Neutrophil (primary cell): ENCODE measurements around the gene RTN4RL1.

Experiments
- H3K27ac ChIP-seq: fragments of 200-600 bp; sonication (generic); 2 replicates; pipeline ENCODE4 v1.5.1; 2016; ENCODE audit warnings: mild to moderate bottlenecking, moderate library complexity
- H3K27me3 ChIP-seq: fragments of 200-600 bp; sonication (generic); 2 replicates; pipeline ENCODE4 v1.6.0; 2016; ENCODE audit warnings: mild to moderate bottlenecking
- H3K36me3 ChIP-seq: fragments of 200-600 bp; sonication (generic); 2 replicates; pipeline ENCODE4 v1.5.1; 2017
- H3K4me1 ChIP-seq, 2 experiments: fragments of 200-600 bp in 1 of 2; sonication (generic) in 1 of 2; 1 replicate in 1 of 2; 2 replicates in 1 of 2; pipeline versions ENCODE4 v1.5.1 to v1.6.1; 2013 to 2016; ENCODE audit warnings: low read depth in 1 of 2, low read length in 1 of 2, mild to moderate bottlenecking in 1 of 2, moderate library complexity in 1 of 2; ENCODE audit not compliant: control insufficient read depth in 1 of 2, insufficient read depth in 1 of 2
- H3K4me3 ChIP-seq, 2 experiments: fragments of 200-600 bp in 1 of 2; sonication (generic) in 1 of 2; 1 replicate in 1 of 2; 2 replicates in 1 of 2; pipeline ENCODE4 v1.5.1; 2013 to 2016; ENCODE audit warnings: low read depth in 1 of 2, low read length in 1 of 2, mild to moderate bottlenecking in 1 of 2, moderate library complexity in 1 of 2
- H3K9me3 ChIP-seq: fragments of 200-600 bp; sonication (generic); 2 replicates; pipeline ENCODE4 v1.5.1; 2016
- TF ChIP-seq, protein P1 (sequence below): fragments of 200-600 bp; sonication (generic); IDR thresholded peaks from 2 replicates; pipeline ENCODE4 v1.5.1; 2016; ENCODE audit warnings: antibody characterized with exemption

RTN4RL1 gene

DNA sequence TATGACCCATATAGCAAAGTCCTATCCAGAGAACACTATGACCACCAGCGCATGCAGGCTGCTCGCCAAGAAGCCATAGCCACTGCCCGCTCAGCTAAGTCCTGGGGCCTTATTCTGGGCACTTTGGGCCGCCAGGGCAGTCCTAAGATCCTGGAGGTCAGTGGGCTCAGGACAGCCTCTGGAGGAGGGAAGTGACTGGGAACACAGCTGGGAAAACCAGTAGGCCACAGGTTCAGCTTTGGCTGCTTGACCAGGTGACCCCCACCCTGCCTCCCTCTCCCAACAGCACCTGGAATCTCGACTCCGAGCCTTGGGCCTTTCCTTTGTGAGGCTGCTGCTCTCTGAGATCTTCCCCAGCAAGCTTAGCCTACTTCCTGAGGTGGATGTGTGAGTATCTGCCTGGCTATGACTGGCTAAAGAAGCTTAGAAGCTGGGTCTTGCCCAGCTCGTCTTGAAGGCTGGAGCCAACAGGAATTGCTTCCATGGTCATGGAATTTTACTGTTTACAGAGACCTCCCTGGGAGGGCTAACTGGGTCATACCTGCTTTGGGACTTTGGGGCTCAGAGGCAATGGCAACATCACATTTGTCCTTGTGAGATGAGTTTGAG lies 15.2 kb upstream of the RTN4RL1 start:
- Histone ChIP-seq H3K27me3 (no peaks in the 10 kb centered on the region), H3K4me1 (peaks cover 18 to 24% of the 10 kb centered on the region in 2 experiments), H3K36me3 (no peaks in the 10 kb centered on the region), H3K4me3 (no peak overlapping the region), H3K9me3 (no peaks in the 10 kb centered on the region), H3K27ac (no peak overlapping the region)
- TF ChIP-seq, protein P1, sequence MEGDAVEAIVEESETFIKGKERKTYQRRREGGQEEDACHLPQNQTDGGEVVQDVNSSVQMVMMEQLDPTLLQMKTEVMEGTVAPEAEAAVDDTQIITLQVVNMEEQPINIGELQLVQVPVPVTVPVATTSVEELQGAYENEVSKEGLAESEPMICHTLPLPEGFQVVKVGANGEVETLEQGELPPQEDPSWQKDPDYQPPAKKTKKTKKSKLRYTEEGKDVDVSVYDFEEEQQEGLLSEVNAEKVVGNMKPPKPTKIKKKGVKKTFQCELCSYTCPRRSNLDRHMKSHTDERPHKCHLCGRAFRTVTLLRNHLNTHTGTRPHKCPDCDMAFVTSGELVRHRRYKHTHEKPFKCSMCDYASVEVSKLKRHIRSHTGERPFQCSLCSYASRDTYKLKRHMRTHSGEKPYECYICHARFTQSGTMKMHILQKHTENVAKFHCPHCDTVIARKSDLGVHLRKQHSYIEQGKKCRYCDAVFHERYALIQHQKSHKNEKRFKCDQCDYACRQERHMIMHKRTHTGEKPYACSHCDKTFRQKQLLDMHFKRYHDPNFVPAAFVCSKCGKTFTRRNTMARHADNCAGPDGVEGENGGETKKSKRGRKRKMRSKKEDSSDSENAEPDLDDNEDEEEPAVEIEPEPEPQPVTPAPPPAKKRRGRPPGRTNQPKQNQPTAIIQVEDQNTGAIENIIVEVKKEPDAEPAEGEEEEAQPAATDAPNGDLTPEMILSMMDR = no peak

DNA sequence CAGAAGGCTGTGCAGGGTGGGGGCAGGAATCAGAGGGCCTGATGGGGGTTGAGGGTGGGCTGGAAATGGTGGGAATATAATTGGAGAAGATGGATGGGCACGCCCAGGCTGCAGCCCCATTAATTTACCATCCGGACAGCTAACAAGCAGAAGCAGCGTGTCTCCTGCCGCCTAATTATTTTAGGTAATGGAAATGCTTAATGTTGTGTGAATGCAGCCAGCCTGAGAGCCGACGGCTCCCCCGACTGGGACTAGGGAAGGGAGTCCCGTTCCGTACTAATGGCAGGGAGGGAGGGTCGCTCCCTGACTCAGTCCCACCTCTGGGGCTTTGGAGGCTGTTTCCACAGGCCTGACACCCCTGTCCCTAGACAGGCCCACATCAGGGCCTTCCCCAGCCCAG lies 12.0 kb upstream of the RTN4RL1 start:
- Histone ChIP-seq H3K4me3 (no peak overlapping the region), H3K36me3 (no peaks in the 10 kb centered on the region), H3K4me1 (peaks cover 12 to 14% of the 10 kb centered on the region in 2 experiments), H3K27me3 (no peaks in the 10 kb centered on the region), H3K9me3 (no peaks in the 10 kb centered on the region), H3K27ac (no peak overlapping the region)
- TF ChIP-seq, protein P1 = no peak

DNA sequence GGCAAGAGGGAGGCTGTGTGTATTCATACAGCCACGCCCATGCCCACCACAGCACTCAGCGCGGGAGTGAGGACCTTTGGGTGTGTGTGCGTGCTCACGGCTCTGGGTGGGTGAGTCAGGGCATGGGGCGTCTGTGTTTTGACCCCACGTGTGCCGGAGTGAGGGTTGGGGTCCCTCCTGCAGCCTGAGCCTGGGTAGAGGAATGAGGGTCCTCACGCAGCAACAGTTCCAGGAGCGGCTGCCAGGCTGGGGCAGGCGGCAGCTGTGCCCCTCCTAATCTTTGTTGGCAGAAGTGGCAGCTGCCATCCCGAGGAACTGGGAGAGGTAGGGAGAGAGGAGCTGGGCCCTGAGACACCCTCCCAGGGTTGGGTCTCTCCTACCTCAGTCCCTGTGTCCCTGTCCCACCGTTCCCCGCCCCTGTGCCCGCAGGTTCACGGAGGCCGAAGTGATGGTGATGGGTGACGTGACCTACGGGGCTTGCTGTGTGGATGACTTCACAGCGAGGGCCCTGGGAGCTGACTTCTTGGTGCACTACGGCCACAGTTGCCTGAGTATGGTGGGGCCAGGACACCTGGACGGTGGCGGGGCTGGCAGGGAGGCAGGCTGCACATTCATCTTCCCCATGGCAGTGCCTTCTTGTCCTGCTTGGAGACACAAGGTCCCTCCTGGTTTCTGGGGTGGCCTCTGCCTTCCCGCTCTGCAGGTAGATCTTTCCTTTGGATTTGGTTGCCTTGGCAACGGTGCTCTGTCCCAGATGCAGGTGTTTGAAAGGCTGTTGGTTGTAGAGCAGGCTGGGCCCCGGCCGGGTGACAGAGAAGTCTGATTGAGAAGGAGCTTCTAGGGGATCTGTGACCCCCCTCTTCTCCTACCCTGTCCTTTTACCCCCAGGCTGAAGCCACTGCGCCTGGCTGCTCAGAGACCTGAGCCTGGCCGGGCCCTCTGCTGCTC lies 10.7 kb upstream of the RTN4RL1 start:
- Histone ChIP-seq H3K27ac (no peak overlapping the region), H3K9me3 (no peaks in the 10 kb centered on the region), H3K27me3 (peaks cover 4% of the 10 kb centered on the region), H3K36me3 (no peaks in the 10 kb centered on the region), H3K4me3 (no peak overlapping the region), H3K4me1 (peaks cover 3 to 5% of the 10 kb centered on the region in 2 experiments)
- TF ChIP-seq, protein P1 = no peak

DNA sequence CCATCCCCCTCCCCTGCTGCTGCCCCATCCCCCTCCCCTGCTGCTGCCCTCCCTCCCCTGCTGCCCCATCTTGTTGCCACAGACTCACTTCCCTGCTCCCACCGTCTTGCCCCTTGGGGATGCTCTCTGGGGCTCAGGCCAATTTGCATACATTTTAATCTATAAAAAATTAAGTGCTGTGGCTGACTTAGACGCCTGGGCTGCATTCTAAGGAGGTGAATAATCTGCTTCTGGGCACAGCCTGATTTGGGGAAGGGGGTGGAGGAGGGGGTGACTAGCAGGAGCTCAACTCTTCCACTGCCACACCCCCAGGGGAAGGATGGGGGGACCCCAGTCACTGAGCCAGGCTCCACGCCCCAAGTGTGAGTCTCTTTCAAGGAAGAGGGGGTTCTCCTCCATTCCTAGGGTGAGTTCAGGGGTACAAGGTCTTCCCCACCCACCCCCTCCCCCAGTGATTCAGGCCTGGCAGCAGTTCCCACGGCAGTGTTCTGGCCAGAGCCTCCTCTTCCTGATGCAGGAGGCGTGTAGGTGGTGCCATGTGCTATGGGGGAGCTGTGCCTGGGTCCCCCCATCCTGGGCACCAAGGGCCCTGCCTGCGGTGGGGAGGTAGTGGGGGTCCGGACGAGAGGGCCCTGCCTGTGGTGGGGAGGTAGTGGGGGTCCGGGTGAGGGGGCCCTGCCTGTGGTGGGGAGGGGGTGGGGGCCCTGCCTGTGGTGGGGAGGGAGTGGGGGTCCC lies 9.8 kb upstream of the RTN4RL1 start:
- Histone ChIP-seq H3K36me3 (no peaks in the 10 kb centered on the region), H3K27ac (no peak overlapping the region), H3K4me3 (no peak overlapping the region), H3K9me3 (no peaks in the 10 kb centered on the region), H3K27me3 (peaks cover 13% of the 10 kb centered on the region), H3K4me1 (peaks cover 11% of the 10 kb centered on the region in 2 experiments)
- TF ChIP-seq, protein P1 = no peak

DNA sequence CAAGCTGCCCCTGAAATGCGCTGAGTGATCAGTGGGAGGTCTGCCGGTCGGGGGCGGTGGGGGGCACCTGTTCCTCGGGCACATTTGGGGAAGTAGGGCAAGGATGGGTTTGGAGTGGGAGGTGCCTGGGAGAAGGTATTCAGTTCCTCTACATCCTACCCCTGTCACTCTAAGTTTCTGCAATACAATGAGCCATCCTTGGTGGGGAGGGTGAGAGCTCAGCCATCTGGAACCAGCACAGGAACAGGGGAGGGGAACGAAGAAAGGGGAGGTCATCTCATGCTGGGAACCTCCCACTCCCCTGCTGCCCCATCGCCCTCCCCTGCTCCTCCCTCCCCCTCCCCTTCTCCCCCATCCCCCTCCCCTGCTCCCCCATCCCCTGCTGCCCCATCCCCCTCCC lies 9.0 kb upstream of the RTN4RL1 start:
- Histone ChIP-seq H3K4me1 (peaks cover 13 to 15% of the 10 kb centered on the region in 2 experiments), H3K36me3 (no peaks in the 10 kb centered on the region), H3K27ac (no peak overlapping the region), H3K27me3 (peaks cover 21% of the 10 kb centered on the region), H3K9me3 (no peaks in the 10 kb centered on the region), H3K4me3 (no peak overlapping the region)
- TF ChIP-seq, protein P1 = no peak
